Measurements from ENCODE around the gene CUBN. TPM values are rescaled to one million over a fixed set of nuclear protein-coding genes. Genes with fewer than 3 reads are reported as not detected.

Gene CUBN
- total RNA-seq, 4 donors from 2014 or later = 0.37 to 1.5 (median 1.1) TPM

DNA sequence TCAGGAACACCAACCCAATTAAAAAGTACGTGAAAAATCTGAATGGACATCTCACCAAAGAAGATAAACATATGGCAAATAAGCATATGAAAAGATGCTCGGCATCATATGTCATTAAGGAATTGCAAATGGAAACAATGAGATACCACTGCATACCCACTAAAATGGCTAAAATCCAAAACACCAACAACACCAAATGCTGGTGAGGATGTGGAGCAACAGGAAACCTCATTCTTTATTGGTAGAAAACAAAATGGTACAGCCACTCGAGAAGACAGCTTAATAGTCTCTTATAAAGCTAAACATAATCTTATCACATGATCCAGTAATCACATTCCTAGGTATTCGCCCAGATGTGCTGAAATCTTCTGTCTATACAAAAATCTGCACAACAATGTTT is 325.5 kb downstream of the CUBN start:
- H3K27me3 ChIP-seq = no peaks in the 10 kb centered on the region
- TF ChIP-seq EP300 (IDR thresholded peaks at IDR 0.05; ENCODE audit: low read depth) (no peak), POLR2A (IDR thresholded peaks at IDR 0.05) (no peak), POLR2AphosphoS5 (IDR thresholded peaks at IDR 0.05) (no peak)
- TF ChIP-seq, protein P1, sequence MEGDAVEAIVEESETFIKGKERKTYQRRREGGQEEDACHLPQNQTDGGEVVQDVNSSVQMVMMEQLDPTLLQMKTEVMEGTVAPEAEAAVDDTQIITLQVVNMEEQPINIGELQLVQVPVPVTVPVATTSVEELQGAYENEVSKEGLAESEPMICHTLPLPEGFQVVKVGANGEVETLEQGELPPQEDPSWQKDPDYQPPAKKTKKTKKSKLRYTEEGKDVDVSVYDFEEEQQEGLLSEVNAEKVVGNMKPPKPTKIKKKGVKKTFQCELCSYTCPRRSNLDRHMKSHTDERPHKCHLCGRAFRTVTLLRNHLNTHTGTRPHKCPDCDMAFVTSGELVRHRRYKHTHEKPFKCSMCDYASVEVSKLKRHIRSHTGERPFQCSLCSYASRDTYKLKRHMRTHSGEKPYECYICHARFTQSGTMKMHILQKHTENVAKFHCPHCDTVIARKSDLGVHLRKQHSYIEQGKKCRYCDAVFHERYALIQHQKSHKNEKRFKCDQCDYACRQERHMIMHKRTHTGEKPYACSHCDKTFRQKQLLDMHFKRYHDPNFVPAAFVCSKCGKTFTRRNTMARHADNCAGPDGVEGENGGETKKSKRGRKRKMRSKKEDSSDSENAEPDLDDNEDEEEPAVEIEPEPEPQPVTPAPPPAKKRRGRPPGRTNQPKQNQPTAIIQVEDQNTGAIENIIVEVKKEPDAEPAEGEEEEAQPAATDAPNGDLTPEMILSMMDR (IDR thresholded peaks at IDR 0.05) = no peak
- in situ Hi-C loops (cut with MboI; ENCODE audit: low pct_ligation_motif_present in 1 of 4, low pct_unique_long_range_greater_than_20kb in 1 of 4, low sequenced_read_pairs in 3 of 4) = loop anchor here in 1 of 4 donors (25.0 kb wide), 1 partner anchor 833 kb away; the partner anchor contains the start of gene STAM
- intact Hi-C loops (cut with DNase I; ENCODE audit: low total_unique reads) = no loop called here
- H3K36me3 ChIP-seq = no peaks in the 10 kb centered on the region
- H3K4me3 ChIP-seq = no peak overlapping the region
- H3K27ac ChIP-seq = no peak overlapping the region
- no peak for DNase-seq
- H3K4me1 ChIP-seq = peaks cover 0 to 6% (median 2%) of the 10 kb centered on the region in 4 donors
- H3K9me3 ChIP-seq = no peaks in the 10 kb centered on the region
- WGBS, 2 donors (ENCODE audit: low coverage in 1 of 2) = 94 to 95% methylated on average over 3 to 4 of the region's 4 CpGs

DNA sequence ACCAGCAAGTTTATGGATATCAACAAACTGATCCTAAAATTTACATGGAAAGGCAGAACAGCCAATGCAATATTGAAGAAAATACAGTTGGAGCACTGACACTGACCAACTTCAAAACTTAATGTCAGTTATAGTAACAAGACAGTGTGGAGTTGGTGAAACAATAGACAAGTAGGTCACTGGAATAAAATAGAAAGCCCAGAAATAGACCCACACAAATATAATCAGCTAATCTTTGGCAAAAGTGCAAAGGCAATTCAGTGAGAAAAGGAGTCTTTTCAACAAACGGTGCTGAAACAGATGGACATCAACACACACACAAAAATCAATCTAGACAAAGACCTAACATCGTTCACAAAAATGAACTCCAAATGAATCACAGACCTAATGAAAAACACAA is 326.1 kb downstream of the CUBN start:
- in situ Hi-C loops (cut with MboI; ENCODE audit: low pct_ligation_motif_present in 1 of 4, low pct_unique_long_range_greater_than_20kb in 1 of 4, low sequenced_read_pairs in 3 of 4) = loop anchor here in 1 of 4 donors (25.0 kb wide), 1 partner anchor 834 kb away; the partner anchor contains the start of gene STAM
- H3K4me3 ChIP-seq = no peak overlapping the region
- no peaks in the 10 kb centered on the region for H3K9me3 ChIP-seq
- no peak for DNase-seq
- no peaks in the 10 kb centered on the region for H3K27me3 ChIP-seq
- no peak overlapping the region for H3K27ac ChIP-seq
- TF ChIP-seq, protein P1 (IDR thresholded peaks at IDR 0.05) = no peak
- TF ChIP-seq POLR2A (IDR thresholded peaks at IDR 0.05) = no peak
- intact Hi-C loops (cut with DNase I; ENCODE audit: low total_unique reads) = no loop called here
- WGBS, 2 donors (ENCODE audit: low coverage in 1 of 2) = 82 to 100% methylated on average over 1 to 2 of the region's 2 CpGs
- peaks cover 0 to 9% (median 4%) of the 10 kb centered on the region in 4 donors for H3K4me1 ChIP-seq
- no peaks in the 10 kb centered on the region for H3K36me3 ChIP-seq

DNA sequence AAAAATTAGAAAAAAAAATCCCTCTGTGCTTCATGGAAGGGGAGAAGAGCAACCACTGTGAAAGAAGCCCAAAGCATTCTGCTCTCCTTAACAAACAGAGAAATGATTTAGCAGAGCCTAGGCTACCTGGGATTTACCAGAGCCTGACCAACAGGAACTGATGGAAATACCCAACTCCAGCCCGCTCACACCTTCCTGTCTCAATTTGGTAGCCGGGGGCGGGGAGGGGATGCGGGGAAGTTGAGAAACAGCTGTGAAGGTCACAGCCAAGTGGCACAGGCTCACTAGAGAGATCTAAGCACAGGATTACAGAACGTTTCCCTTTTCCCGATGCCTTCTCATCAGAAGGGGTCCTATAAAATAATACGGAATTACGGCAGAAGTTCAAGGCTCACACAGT is 330.0 kb downstream of the CUBN start:
- no peak for DNase-seq
- intact Hi-C loops (cut with DNase I; ENCODE audit: low total_unique reads) = no loop called here
- 85 to 87% methylated on average over 6 to 8 of the region's 8 CpGs for WGBS, 2 donors (ENCODE audit: low coverage in 1 of 2)
- Histone ChIP-seq H3K36me3 (no peaks in the 10 kb centered on the region), H3K9me3 (no peaks in the 10 kb centered on the region), H3K4me3 (no peak overlapping the region), H3K27ac (peak overlapping the region in 2 of 4 donors; percentile 38 to 56), H3K4me1 (peaks cover 0 to 19% (median 6%) of the 10 kb centered on the region in 4 donors), H3K27me3 (no peaks in the 10 kb centered on the region)
- in situ Hi-C loops (cut with MboI; ENCODE audit: low pct_ligation_motif_present in 1 of 4, low pct_unique_long_range_greater_than_20kb in 1 of 4, low sequenced_read_pairs in 3 of 4) = loop anchor here in 3 of 4 donors (25.0 kb wide), 2 partner anchors 838 to 912 kb away; partner anchors contain the start of gene STAM (in 1 of the 3)
- TF ChIP-seq, protein P1 (IDR thresholded peaks at IDR 0.05) = no peak
- TF ChIP-seq POLR2A (IDR thresholded peaks at IDR 0.05) = no peak
- no peak for TF ChIP-seq EP300 (IDR thresholded peaks at IDR 0.05; ENCODE audit: low read depth)
- TF ChIP-seq POLR2AphosphoS5 (IDR thresholded peaks at IDR 0.05) = no peak

DNA sequence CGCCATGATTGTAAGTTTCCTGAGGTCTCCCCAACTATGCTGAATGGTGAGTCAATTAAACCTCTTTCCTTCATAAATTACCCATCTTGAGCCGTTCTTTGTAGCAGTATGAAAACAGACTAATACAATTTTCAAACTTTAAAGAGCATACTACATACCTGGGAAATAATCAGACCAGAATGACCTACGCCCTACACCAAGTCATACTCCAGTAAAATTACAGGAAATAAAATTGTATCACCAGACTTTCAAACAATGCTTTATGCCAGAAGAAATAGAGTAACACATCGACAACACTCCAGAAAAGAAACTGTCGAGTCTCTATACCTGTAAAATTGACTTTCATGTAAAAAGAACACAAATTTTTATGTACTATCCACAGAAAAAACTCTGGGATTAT is 331.0 kb downstream of the CUBN start:
- no peak overlapping the region for H3K4me3 ChIP-seq
- peaks cover 0 to 29% (median 7%) of the 10 kb centered on the region in 4 donors for H3K4me1 ChIP-seq
- no peaks in the 10 kb centered on the region for H3K27me3 ChIP-seq
- no peaks in the 10 kb centered on the region for H3K36me3 ChIP-seq
- DNase-seq = no peak
- 63 to 81% methylated on average over 3 to 5 of the region's 5 CpGs for WGBS, 2 donors (ENCODE audit: low coverage in 1 of 2)
- H3K9me3 ChIP-seq = no peaks in the 10 kb centered on the region
- intact Hi-C loops (cut with DNase I; ENCODE audit: low total_unique reads) = no loop called here
- H3K27ac ChIP-seq = peak overlapping the region in 3 of 4 donors; percentile 3 to 56 (median 38)
- in situ Hi-C loops (cut with MboI; ENCODE audit: low pct_ligation_motif_present in 1 of 4, low pct_unique_long_range_greater_than_20kb in 1 of 4, low sequenced_read_pairs in 3 of 4) = loop anchor here in 2 of 4 donors (25.0 kb wide), 1 partner anchor 911 kb away; no protein-coding TSS in a partner anchor
- TF ChIP-seq, protein P1 (IDR thresholded peaks at IDR 0.05) = no peak
- TF ChIP-seq POLR2AphosphoS5 (IDR thresholded peaks at IDR 0.05) (no peak), EP300 (IDR thresholded peaks at IDR 0.05; ENCODE audit: low read depth) (no peak), POLR2A (IDR thresholded peaks at IDR 0.05) (no peak)

All from transverse colon (tissue), 4 donors.